Epithelial cell of esophagus (primary cell): ENCODE results near the gene CRYGS.

Experiments
- DNase-seq: peaks from one replicate; pipeline ENCODE4 v3.0.0; 2010; ENCODE audit warnings: low read depth
- H3K4me3 ChIP-seq: 2 replicates; pipeline ENCODE4 v1.5.1; 2011; ENCODE audit warnings: mild to moderate bottlenecking, low read length, control low read depth
- TF ChIP-seq, protein P1 (sequence below): IDR thresholded peaks from 2 replicates; pipeline ENCODE4 v1.5.1; 2011; ENCODE audit warnings: low read depth, mild to moderate bottlenecking, low read length, control low read depth, inconsistent platforms; ENCODE audit not compliant: insufficient read depth; ENCODE audit errors: missing control alignments

Gene CRYGS

GRCh38 chr3:186493525-186494255 is 50.5 kb downstream of the CRYGS start:
- no peak overlapping the region for H3K4me3 ChIP-seq
- DNase-seq, result no peak
- TF ChIP-seq, protein P1, sequence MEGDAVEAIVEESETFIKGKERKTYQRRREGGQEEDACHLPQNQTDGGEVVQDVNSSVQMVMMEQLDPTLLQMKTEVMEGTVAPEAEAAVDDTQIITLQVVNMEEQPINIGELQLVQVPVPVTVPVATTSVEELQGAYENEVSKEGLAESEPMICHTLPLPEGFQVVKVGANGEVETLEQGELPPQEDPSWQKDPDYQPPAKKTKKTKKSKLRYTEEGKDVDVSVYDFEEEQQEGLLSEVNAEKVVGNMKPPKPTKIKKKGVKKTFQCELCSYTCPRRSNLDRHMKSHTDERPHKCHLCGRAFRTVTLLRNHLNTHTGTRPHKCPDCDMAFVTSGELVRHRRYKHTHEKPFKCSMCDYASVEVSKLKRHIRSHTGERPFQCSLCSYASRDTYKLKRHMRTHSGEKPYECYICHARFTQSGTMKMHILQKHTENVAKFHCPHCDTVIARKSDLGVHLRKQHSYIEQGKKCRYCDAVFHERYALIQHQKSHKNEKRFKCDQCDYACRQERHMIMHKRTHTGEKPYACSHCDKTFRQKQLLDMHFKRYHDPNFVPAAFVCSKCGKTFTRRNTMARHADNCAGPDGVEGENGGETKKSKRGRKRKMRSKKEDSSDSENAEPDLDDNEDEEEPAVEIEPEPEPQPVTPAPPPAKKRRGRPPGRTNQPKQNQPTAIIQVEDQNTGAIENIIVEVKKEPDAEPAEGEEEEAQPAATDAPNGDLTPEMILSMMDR, result no peak

DNA sequence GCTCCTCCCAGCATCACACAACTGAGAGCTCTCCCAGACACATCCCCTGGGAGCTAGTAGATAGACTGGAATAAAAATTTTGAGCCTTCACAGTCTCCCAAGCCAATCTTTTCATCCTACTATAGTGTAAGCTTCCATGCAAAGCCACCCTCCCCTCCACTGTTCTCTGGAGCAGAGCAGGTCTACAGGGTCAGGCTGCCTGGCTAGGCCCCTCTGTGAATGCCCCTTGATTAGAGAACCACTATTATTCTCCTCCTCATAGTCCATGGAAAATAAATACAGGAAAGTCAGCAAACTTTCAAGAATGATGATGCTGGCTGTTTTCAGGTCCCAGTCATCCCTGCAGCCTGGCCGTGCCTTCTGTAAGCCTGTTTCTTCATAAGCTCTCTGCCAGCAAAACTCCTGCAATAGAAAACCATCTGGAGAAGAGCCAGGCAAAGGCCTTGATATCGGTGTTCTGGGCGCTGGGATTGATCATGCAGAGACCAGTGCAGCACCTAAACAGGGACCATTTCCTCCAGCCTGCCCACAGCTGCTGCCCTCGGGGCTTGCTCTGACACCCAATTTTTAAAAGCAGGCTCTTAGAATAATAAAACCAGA is 51.7 kb downstream of the CRYGS start:
- no peak for DNase-seq
- TF ChIP-seq, protein P1, result no peak
- no peak overlapping the region for H3K4me3 ChIP-seq

GRCh38 chr3:186489507-186489906 is 54.7 kb downstream of the CRYGS start:
- no peak for DNase-seq
- TF ChIP-seq, protein P1, result no peak
- no peak overlapping the region for H3K4me3 ChIP-seq
